MM.1S (cell line): Measurements from ENCODE around the gene ITCH.
"Not testable (repeated sequence)": the region's sequence is repeated elsewhere in the genome, so short reads cannot be mapped to it uniquely, and the experiment has no call there.

Source experiments
- DNase-seq: peaks from one replicate; pipeline ENCODE4 v3.0.0-alpha.2; 2015
- H2AFZ ChIP-seq: fragments of 300-600 bp; sonication (generic); 2 replicates; pipeline ENCODE4 v1.6.0; 2016; ENCODE audit warnings: antibody characterized with exemption, low read length
- H3F3A ChIP-seq: fragments of 300-600 bp; sonication (generic); 2 replicates; pipeline ENCODE4 v1.6.1; 2016; ENCODE audit warnings: mild to moderate bottlenecking, antibody characterized with exemption, low read length, moderate library complexity, mixed read lengths; ENCODE audit not compliant: insufficient read depth
- H3K27ac ChIP-seq: fragments of 300-600 bp; sonication (generic); 2 replicates; pipeline ENCODE4 v1.5.1; 2016; ENCODE audit warnings: mild to moderate bottlenecking, low read length
- H3K27me3 ChIP-seq: fragments of 300-600 bp; sonication (generic); replicated peaks from 2 replicates; pipeline ENCODE4 v1.6.0; 2016; ENCODE audit warnings: low read length; ENCODE audit not compliant: insufficient read depth
- H3K36me3 ChIP-seq: fragments of 300-600 bp; sonication (generic); replicated peaks from 2 replicates; pipeline ENCODE4 v1.6.1; 2016; ENCODE audit warnings: mild to moderate bottlenecking, low read length, mixed read lengths; ENCODE audit not compliant: insufficient read depth
- H3K4me1 ChIP-seq: fragments of 300-600 bp; sonication (generic); 2 replicates; pipeline ENCODE4 v1.6.1; 2016; ENCODE audit warnings: low read length, mixed read lengths
- H3K4me2 ChIP-seq: fragments of 300-600 bp; sonication (generic); 2 replicates; pipeline ENCODE4 v1.6.0; 2016; ENCODE audit warnings: low read depth, low read length
- H3K4me3 ChIP-seq: fragments of 300-600 bp; sonication (generic); 2 replicates; pipeline ENCODE4 v1.5.1; 2016; ENCODE audit warnings: low read length, mixed read lengths
- H3K79me2 ChIP-seq: fragments of 300-600 bp; sonication (generic); 2 replicates; pipeline ENCODE4 v1.6.1; 2016; ENCODE audit warnings: mixed run types, low read length, mixed read lengths
- H3K9ac ChIP-seq: fragments of 300-600 bp; sonication (generic); 2 replicates; pipeline ENCODE4 v1.6.1; 2016; ENCODE audit warnings: low read length, mixed read lengths
- H3K9me2 ChIP-seq: fragments of 300-600 bp; sonication (generic); replicated peaks from 2 replicates; pipeline ENCODE4 v1.6.1; 2016; ENCODE audit warnings: mild to moderate bottlenecking, low read length, mixed read lengths; ENCODE audit not compliant: insufficient read depth
- H3K9me3 ChIP-seq: fragments of 300-600 bp; sonication (generic); replicated peaks from 2 replicates; pipeline ENCODE4 v1.6.1; 2016; ENCODE audit warnings: mild to moderate bottlenecking, low read length, mixed read lengths; ENCODE audit not compliant: insufficient read depth
- H4K20me1 ChIP-seq: fragments of 300-600 bp; sonication (generic); 2 replicates; pipeline ENCODE4 v1.6.1; 2016; ENCODE audit warnings: mild to moderate bottlenecking, low read length, moderate library complexity, mixed read lengths; ENCODE audit not compliant: insufficient read depth
- EZH2 ChIP-seq: fragments of 300-600 bp; sonication (generic); optimal IDR thresholded peaks from 2 replicates; pipeline ENCODE3; 2017; ENCODE audit warnings: low read depth, mild to moderate bottlenecking, antibody characterized with exemption, low read length, mixed read lengths
- EZH2phosphoT487 ChIP-seq: fragments of 300-600 bp; sonication (generic); IDR thresholded peaks from 2 replicates; pipeline ENCODE4 v1.6.1; 2018; ENCODE audit warnings: antibody characterized with exemption, low read length
- TF ChIP-seq, protein P1 (sequence below): fragments of 300-600 bp; sonication (generic); IDR thresholded peaks from 2 replicates; pipeline ENCODE4 v1.5.1; 2016; ENCODE audit warnings: antibody characterized with exemption, low read length, mixed read lengths

The ITCH gene

DNA sequence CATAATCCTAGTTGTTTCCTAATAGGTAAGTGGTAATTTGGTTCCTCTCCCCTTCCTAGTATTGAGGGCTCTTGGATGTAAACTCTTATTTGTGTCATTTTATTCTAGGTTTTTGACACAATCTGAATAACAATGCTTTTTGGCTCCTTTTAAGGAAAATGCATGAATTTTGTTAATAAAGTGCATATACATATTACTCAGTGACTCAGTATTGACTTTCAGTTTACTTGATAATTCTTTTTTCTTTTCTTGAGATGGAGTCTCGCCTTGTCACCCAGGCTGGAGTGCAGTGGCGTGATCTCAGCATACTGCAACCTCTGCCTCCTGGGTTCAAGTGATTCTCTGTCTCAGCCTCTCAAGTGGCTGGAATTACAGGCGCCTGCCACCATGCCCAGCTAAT, 19.1 kb downstream of the ITCH start:
- peaks cover 97% of the 10 kb centered on the region for H3K79me2 ChIP-seq
- H3K27ac ChIP-seq = no peak overlapping the region
- no peak overlapping the region for H3K9ac ChIP-seq
- H4K20me1 ChIP-seq = peaks cover 3% of the 10 kb centered on the region; the same call in 1 of the 2 replicates
- H3K27me3 ChIP-seq = no peaks in the 10 kb centered on the region
- DNase-seq = no peak
- H2AFZ ChIP-seq = no peak overlapping the region
- H3K4me1 ChIP-seq = 0 out of 2 replicates have a peak, but pooled peaks cover 4% of the 10 kb centered on the region
- no peaks in the 10 kb centered on the region for H3K9me3 ChIP-seq
- TF ChIP-seq EZH2phosphoT487 (no peak), EZH2 (no peak)
- TF ChIP-seq, protein P1, sequence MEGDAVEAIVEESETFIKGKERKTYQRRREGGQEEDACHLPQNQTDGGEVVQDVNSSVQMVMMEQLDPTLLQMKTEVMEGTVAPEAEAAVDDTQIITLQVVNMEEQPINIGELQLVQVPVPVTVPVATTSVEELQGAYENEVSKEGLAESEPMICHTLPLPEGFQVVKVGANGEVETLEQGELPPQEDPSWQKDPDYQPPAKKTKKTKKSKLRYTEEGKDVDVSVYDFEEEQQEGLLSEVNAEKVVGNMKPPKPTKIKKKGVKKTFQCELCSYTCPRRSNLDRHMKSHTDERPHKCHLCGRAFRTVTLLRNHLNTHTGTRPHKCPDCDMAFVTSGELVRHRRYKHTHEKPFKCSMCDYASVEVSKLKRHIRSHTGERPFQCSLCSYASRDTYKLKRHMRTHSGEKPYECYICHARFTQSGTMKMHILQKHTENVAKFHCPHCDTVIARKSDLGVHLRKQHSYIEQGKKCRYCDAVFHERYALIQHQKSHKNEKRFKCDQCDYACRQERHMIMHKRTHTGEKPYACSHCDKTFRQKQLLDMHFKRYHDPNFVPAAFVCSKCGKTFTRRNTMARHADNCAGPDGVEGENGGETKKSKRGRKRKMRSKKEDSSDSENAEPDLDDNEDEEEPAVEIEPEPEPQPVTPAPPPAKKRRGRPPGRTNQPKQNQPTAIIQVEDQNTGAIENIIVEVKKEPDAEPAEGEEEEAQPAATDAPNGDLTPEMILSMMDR = no peak
- no peaks in the 10 kb centered on the region for H3F3A ChIP-seq
- no peak overlapping the region for H3K4me3 ChIP-seq
- H3K9me2 ChIP-seq = no peaks in the 10 kb centered on the region
- H3K36me3 ChIP-seq = peaks cover 3% of the 10 kb centered on the region
- H3K4me2 ChIP-seq = no peak overlapping the region

- not testable (repeated sequence) for H3K4me2 ChIP-seq, H3K36me3 ChIP-seq, H3K9me2 ChIP-seq, H3K4me3 ChIP-seq, H3K27ac ChIP-seq, DNase-seq, H4K20me1 ChIP-seq, H3F3A ChIP-seq, H3K27me3 ChIP-seq, H3K4me1 ChIP-seq, H2AFZ ChIP-seq, H3K9me3 ChIP-seq, H3K9ac ChIP-seq
- H3K79me2 ChIP-seq = peaks cover 97% of the 10 kb centered on the region
These were observed 19.9 kb downstream of the ITCH start for GRCh38 chr20:34382877-34383455.

DNA sequence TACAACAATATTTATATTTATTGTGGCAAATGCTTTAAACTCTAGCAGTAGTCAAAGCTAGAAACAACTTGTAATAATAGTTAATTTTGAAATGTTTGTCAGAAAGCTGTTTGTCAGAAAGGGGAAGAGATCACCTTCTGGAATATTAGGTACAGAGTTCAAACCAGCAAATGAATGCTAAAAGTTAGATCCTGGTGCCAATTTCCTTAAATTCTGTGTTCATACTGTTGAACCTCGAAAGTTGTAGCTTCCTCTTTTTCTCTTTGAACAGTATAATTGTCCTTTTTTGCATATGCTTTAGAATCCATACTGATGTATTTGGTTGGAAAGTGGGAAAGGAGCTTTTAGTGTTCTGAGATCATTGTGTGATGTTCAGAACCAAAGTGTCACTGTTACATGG, 22.4 kb downstream of the ITCH start:
- Histone ChIP-seq H3K4me2 (no peak overlapping the region), H2AFZ (no peak overlapping the region), H3K9ac (no peak overlapping the region), H3K27me3 (no peaks in the 10 kb centered on the region), H3K79me2 (peaks cover 98% of the 10 kb centered on the region), H3K36me3 (no peaks in the 10 kb centered on the region), H4K20me1 (no peaks in the 10 kb centered on the region), H3F3A (no peaks in the 10 kb centered on the region), H3K9me2 (no peaks in the 10 kb centered on the region), H3K4me1 (peaks cover 30% of the 10 kb centered on the region), H3K27ac (no peak overlapping the region), H3K4me3 (no peak overlapping the region), H3K9me3 (no peaks in the 10 kb centered on the region)
- TF ChIP-seq EZH2phosphoT487 (no peak), EZH2 (no peak)
- TF ChIP-seq, protein P1 = no peak
- DNase-seq = no peak

GRCh38 chr20:34388000-34388399, 24.9 kb downstream of the ITCH start:
- peaks cover 42% of the 10 kb centered on the region for H3K4me1 ChIP-seq
- H3K4me3 ChIP-seq = no peak overlapping the region
- H3F3A ChIP-seq = no peaks in the 10 kb centered on the region
- no peaks in the 10 kb centered on the region for H3K9me3 ChIP-seq
- H3K36me3 ChIP-seq = no peaks in the 10 kb centered on the region
- DNase-seq = no peak
- H3K9me2 ChIP-seq = no peaks in the 10 kb centered on the region
- TF ChIP-seq EZH2 (no peak), EZH2phosphoT487 (no peak)
- TF ChIP-seq, protein P1 = no peak
- H2AFZ ChIP-seq = no peak overlapping the region
- H3K27me3 ChIP-seq = no peaks in the 10 kb centered on the region
- H4K20me1 ChIP-seq = no peaks in the 10 kb centered on the region
- H3K9ac ChIP-seq = no peak overlapping the region
- no peak overlapping the region for H3K27ac ChIP-seq
- no peak overlapping the region for H3K4me2 ChIP-seq
- H3K79me2 ChIP-seq = peaks cover 98% of the 10 kb centered on the region
